Liver (tissue), 3 donors: ENCODE results near the gene SLC25A15.

Experiments used
- CTCF ChIP-seq: fragments of 150-350 bp; IDR thresholded peaks from 2 replicates; pipeline ENCODE4 v1.5.1; 2017; ENCODE audit warnings: improper control_type of control experiment, low read depth, low read length; ENCODE audit not compliant: missing input control
- GABPA ChIP-seq, 2 donors: IDR thresholded peaks in 1 of 2; conservative IDR thresholded peaks in 1 of 2; 2 replicates each; pipeline ENCODE4 v1.6.1; 2016; ENCODE audit warnings: antibody characterized with exemption in 2 of 2, mild to moderate bottlenecking in 1 of 2, moderate library complexity in 1 of 2
- HNF4A ChIP-seq, 2 donors: conservative IDR thresholded peaks; 2 replicates each; pipeline ENCODE4 v1.6.1; 2016; ENCODE audit warnings: antibody characterized with exemption in 2 of 2, mild to moderate bottlenecking in 2 of 2
- JUND ChIP-seq, 2 donors: IDR thresholded peaks; 2 replicates each; pipeline ENCODE4 v1.6.1; 2016; ENCODE audit warnings: antibody characterized with exemption in 2 of 2
- NR2F2 ChIP-seq: IDR thresholded peaks from 2 replicates; pipeline ENCODE4 v1.6.1; 2016; ENCODE audit warnings: antibody characterized with exemption
- REST ChIP-seq: IDR thresholded peaks from 2 replicates; pipeline ENCODE4 v1.6.1; 2016; ENCODE audit warnings: antibody characterized with exemption, mild to moderate bottlenecking
- SP1 ChIP-seq: IDR thresholded peaks from 2 replicates; pipeline ENCODE4 v1.6.1; 2018; ENCODE audit warnings: antibody characterized with exemption, mild to moderate bottlenecking
- TAF1 ChIP-seq: conservative IDR thresholded peaks from 2 replicates; pipeline ENCODE4 v1.6.1; 2016; ENCODE audit warnings: antibody characterized with exemption, mild to moderate bottlenecking
- YY1 ChIP-seq: IDR thresholded peaks from 2 replicates; pipeline ENCODE4 v1.6.1; 2016; ENCODE audit warnings: antibody characterized with exemption, mild to moderate bottlenecking
- ZBTB33 ChIP-seq: IDR thresholded peaks from 2 replicates; pipeline ENCODE4 v1.6.1; 2016; ENCODE audit warnings: antibody characterized with exemption
- donor health status: healthy.
- donor health status: healthy.

DNA sequence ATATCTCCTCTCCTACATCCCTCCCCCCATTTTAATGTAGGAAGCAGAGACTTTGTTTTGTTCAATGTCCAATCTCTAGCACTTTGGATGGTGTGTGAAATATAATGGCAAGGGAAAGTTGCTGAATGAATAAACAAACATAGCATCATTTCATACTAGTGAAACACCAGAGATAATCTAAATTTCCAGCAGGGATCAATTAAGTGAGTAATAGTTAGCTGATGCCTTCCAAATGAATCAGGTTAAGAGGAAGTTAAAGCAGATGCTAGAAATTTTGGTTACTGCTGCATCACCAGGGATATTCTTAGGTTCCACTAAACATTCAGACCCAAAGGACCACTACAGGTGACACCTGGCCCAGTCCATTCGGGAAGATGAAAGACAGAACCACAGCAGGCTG, 26.6 kb upstream of the SLC25A15 start:
- TF ChIP-seq TAF1 (no peak), REST (no peak), CTCF (no peak), JUND (IDR thresholded peaks at IDR 0.05) (no peak), GABPA (IDR thresholded peaks at IDR 0.05 in 1 of 2, conservative IDR thresholded peaks at IDR 0.05 in 1 of 2) (no peak), YY1 (no peak), SP1 (no peak), HNF4A (conservative IDR thresholded peaks at IDR 0.05) (no peak), ZBTB33 (no peak), NR2F2 (no peak)
